GM13976 (cell line): ENCODE data around the gene CLCA1.

ENCODE experiments used
- DNase-seq: peaks from one replicate; pipeline ENCODE4 v3.0.0; 2012; ENCODE audit warnings: low spot score
- in situ Hi-C: fragments of 300-500 bp; cut with MboI; formaldehyde crosslinking; loops from one replicate; pipeline ENCODE4 v1.12.0; 2022; ENCODE audit warnings: low sequenced_read_pairs, mixed read lengths, inconsistent platforms; ENCODE audit not compliant: unreplicated experiment
- TF ChIP-seq, protein P1 (sequence below): IDR thresholded peaks from 2 replicates; pipeline ENCODE4 v1.5.1; 2012; ENCODE audit warnings: borderline replicate concordance, mild to moderate bottlenecking; ENCODE audit not compliant: insufficient read depth; ENCODE audit errors: extremely low read depth, missing control alignments, control extremely low read depth

Gene CLCA1

DNA sequence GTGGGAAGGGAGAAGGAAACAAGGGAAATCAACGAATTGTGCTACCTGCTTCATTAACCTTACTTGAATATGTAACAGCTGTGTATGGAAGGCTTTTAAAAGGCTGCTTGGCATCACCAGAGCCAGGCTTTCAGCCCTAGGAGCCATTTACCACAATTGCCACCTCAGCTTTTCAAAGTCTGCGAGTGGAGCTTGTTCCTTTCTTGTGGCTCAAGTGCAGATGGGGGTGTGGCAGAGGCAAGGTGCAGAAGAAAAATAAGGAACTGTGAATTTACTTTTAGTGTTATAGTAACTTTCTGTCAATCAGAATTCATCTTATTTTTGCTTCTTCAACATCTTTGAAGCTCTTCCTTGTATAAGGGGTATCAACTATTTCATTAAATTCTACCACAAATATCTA lies 27.1 kb upstream of the CLCA1 start:
- TF ChIP-seq, protein P1, sequence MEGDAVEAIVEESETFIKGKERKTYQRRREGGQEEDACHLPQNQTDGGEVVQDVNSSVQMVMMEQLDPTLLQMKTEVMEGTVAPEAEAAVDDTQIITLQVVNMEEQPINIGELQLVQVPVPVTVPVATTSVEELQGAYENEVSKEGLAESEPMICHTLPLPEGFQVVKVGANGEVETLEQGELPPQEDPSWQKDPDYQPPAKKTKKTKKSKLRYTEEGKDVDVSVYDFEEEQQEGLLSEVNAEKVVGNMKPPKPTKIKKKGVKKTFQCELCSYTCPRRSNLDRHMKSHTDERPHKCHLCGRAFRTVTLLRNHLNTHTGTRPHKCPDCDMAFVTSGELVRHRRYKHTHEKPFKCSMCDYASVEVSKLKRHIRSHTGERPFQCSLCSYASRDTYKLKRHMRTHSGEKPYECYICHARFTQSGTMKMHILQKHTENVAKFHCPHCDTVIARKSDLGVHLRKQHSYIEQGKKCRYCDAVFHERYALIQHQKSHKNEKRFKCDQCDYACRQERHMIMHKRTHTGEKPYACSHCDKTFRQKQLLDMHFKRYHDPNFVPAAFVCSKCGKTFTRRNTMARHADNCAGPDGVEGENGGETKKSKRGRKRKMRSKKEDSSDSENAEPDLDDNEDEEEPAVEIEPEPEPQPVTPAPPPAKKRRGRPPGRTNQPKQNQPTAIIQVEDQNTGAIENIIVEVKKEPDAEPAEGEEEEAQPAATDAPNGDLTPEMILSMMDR = no peak
- in situ Hi-C loops = no loop called here
- DNase-seq = no peak

DNA sequence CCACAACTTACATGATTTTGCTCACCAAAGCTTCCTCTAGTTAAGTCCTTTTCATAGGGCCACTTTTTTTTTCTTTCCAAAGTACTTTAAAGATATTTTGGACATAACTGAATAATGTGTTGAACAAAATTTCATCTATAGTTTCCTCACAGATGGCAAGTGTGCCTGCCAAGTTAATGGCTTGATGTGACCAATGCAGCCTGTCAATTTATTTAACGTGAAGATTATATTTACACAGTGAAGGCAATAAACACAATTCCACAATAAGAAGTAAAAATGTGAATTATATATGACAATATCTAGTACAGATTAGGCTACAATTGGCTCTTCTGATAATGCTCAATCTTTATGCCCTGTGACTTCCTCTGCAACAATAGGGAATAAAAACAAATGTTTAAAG lies 26.7 kb upstream of the CLCA1 start:
- in situ Hi-C loops = no loop called here
- no peak for DNase-seq
- TF ChIP-seq, protein P1 = no peak

DNA sequence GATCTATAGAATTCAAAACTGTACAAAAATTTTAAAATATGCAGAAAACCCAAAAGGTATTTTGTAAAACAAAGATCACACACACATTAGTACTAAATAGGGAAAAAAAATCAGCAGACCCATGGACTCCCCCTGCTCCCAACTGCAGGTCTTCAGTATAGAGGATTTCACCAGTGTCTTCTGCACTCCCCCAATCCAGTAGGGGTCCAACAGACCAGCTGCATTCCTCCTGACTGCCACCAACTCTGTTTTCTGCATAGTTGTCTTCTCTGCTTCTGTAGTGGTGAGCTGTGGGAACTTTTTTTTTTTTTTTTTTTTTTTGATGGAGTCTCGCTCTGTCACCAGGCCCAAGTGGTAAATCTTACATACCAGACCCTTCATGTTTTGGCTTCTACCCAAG lies 22.8 kb upstream of the CLCA1 start:
- no peak for DNase-seq
- in situ Hi-C loops = no loop called here
- TF ChIP-seq, protein P1 = no peak

DNA sequence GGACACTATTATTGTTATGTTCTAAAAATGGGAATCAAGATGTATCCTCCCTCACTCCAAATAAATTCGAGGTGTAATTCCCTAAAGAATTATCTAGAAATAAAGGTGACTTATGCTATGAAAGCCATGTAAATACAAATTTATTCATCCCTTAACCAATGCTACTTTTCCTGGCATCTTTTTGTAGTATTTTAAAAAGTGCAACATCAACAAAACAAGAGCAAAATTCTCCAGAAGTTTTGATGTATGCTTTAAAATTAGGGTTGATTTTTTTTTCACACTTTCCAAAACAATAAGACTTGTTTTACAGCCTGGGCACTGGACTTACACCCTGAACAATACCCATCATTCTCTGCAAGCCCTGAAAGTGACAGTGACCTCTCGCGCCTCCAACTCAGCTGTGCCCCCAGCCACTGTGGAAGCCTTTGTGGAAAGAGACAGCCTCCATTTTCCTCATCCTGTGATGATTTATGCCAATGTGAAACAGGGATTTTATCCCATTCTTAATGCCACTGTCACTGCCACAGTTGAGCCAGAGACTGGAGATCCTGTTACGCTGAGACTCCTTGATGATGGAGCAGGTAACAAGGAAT lies 21.4 kb upstream of the CLCA1 start:
- in situ Hi-C loops = no loop called here
- TF ChIP-seq, protein P1 = no peak
- DNase-seq = no peak

DNA sequence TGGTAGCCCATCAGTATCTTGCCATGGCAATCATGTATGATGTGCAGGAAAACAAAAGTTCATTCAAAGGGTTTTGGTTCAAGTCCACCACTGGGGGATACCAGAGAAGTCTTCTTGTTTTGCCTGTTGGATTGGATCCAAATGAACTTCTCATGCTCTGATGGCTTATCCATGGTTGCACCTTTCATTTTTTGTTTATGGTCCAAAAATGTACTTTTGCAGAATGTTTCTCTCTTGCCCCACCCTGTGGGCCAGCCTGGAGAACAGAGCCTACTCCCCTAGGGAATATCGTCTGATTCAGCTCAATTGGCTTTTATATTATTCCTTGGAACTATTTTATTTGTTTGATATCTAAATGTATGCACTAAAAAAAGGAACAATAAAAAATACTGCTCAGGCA lies 20.1 kb upstream of the CLCA1 start:
- TF ChIP-seq, protein P1 = no peak
- in situ Hi-C loops = no loop called here
- no peak for DNase-seq

DNA sequence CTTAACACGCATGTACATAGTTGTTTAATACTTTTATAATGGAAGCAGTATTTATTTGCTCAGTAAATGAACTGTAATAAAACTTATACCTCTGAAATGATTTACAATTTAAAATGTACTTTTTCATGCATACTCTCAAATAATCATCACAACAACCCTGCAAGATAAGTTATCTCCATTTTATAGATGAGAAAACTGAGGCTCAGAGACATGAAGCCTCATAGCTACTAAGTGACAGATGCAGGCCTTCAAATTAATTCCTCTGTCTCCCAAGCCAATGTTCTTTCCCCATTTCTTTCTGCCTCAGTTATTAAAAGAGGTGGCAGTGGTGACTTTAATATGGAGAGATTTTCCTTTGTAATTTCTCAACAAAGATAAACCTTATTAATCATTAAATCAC lies 19.6 kb upstream of the CLCA1 start:
- TF ChIP-seq, protein P1 = no peak
- no peak for DNase-seq
- in situ Hi-C loops = no loop called here
